Islet of Langerhans (tissue), 1 donor: Measurements from ENCODE around the gene PTPN20.

ENCODE experiments used
- FAIRE-seq: peaks from one replicate; lab custom pipeline; 2011; peaks lifted over from hg19 to GRCh38; lab: Jason Lieb, UNC

PTPN20 gene

GRCh38 chr10:47034441-47035051 lies 123.3 kb downstream of the PTPN20 start:
- no peak for FAIRE-seq

GRCh38 chr10:47035171-47035818 lies 124.1 kb downstream of the PTPN20 start:
- no peak for FAIRE-seq

- FAIRE-seq, result no peak
These were observed 124.7 kb downstream of the PTPN20 start for GRCh38 chr10:47035819-47036337.

DNA sequence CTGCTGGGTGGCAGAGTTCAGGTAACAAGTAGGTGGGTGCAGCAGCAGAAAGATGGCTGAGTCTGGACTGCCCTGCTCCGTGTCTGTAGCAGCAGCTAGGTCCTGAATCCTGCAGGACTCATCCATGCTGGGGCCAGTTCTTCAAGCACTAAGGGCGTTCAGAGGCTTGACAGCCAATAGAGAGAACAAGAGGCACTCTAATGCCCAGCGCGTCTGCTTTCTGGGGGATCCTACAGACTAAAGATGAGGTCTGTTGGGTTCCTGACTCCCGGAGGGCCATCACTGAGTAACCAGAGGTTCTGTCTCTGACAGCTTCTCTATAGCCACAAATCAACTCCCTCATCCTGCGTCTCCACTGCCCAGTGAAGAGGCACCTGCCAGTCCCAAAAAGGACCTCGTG lies 125.5 kb downstream of the PTPN20 start:
- no peak for FAIRE-seq

- FAIRE-seq, result no peak
These were observed 126.6 kb downstream of the PTPN20 start for GRCh38 chr10:47037654-47038425.

DNA sequence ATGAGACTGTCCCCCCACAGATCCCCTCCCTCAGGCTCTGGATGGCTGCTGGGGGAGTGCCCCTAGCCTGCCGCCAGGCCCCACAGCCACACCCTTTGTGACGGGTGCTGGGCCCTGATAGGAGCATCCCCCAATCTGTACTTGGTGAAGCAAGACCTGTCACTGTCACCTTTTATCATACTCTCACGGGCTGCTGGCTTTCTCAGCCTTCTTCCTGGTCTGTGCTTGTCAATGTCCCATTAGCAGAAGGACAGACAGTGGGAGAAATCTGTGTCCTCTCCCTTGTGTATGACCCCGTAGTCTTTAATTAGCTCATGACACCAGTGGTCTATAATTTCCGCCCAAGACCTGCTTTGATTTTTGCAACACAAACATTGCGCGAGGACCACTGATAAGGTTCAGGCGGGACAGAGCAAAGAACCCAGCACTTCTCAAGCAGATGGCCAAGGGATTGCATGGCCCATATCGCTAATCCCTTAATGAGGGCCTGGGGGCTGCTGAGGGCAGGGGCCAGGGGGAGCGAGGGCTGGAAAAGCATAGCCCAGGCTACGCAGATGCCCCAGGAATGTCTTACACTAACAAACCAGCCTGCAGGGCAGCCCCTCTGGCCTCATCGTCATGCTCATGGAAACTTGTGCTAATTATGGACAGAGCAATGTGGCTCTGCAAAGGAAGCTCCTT lies 127.8 kb downstream of the PTPN20 start:
- no peak for FAIRE-seq

DNA sequence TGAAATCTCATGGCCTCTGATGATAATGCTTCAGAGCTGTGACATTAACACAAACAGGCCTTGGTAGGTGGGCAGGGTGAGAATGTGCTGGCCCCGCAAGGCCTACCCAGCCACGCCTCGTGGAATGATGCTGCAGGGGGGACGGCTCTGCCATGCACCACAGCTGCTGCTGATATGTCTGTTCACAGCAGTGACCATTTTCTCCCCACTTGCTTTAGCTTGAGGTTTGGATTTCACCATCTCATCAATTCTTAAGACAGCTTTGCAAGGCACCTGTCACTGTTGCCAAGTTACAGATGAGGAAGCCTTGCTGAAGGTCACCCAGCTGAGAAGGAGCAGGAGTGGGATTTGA lies 128.3 kb downstream of the PTPN20 start:
- no peak for FAIRE-seq

- FAIRE-seq, result no peak
These were observed 128.8 kb downstream of the PTPN20 start for GRCh38 chr10:47040041-47040491.

DNA sequence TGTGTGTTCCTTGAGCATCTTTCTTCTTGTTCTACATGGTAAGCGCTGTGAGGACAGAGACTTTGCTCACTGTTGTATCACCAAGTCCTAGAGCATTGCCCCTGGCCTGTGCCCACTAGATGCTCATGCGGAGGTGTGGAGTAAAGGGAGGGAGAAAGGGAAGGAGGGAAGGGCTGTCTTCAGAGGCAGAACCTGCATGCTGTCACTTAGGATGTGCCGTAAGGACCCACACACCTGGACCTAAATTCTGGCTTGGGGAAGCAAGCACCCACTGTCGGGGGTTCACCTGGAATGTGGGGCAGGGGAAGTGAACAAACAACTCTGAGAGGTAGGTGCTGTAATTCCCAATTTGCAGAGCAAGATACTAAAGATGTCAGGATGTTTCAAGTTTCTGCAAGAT lies 129.5 kb downstream of the PTPN20 start:
- no peak for FAIRE-seq

DNA sequence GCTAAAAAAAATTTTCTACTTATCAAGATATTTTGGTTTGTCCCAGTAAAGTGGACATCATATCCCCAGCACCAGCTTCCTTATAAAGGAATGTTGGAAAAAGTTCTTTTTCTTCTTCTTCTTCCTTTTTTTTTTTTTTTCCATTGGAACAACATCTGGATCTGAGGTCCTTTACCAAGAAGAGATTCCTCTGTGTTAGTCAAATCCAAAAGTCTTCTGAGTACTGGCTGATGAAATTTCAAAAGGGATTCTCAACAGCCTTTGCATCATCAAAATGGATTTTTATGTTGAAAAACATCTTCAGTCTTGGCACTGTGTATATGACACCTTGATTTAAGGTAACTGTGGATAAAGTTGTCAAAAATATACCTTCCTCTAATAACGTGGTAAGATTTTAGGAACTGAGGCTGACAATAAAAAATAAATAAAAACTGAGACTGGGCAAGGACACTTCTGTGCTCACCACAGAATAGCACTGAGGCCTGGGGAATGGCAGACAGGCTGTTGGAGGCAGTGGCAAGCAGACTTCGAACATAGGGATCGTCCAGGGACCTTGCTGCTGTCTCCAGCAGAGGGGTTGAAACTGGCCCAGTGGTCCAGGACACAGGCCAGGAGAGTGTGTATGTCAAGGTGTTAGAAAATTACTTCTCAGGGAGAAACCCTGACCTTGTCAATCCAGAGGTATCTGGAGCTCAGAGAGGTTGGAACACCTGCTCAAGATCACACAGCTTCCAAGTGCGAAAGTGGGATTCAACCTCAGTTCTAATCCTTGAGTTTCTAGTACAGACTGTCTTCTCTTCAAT lies 130.4 kb downstream of the PTPN20 start:
- no peak for FAIRE-seq

GRCh38 chr10:47042199-47042473 lies 130.9 kb downstream of the PTPN20 start:
- FAIRE-seq, result no peak

GRCh38 chr10:47042780-47043750 lies 131.8 kb downstream of the PTPN20 start:
- FAIRE-seq, result no peak

- no peak for FAIRE-seq
These were observed 132.8 kb downstream of the PTPN20 start for GRCh38 chr10:47043928-47044538.

- no peak for FAIRE-seq
These were observed 133.5 kb downstream of the PTPN20 start for GRCh38 chr10:47044741-47045140.

GRCh38 chr10:47045331-47045861 lies 134.2 kb downstream of the PTPN20 start:
- FAIRE-seq, result no peak

DNA sequence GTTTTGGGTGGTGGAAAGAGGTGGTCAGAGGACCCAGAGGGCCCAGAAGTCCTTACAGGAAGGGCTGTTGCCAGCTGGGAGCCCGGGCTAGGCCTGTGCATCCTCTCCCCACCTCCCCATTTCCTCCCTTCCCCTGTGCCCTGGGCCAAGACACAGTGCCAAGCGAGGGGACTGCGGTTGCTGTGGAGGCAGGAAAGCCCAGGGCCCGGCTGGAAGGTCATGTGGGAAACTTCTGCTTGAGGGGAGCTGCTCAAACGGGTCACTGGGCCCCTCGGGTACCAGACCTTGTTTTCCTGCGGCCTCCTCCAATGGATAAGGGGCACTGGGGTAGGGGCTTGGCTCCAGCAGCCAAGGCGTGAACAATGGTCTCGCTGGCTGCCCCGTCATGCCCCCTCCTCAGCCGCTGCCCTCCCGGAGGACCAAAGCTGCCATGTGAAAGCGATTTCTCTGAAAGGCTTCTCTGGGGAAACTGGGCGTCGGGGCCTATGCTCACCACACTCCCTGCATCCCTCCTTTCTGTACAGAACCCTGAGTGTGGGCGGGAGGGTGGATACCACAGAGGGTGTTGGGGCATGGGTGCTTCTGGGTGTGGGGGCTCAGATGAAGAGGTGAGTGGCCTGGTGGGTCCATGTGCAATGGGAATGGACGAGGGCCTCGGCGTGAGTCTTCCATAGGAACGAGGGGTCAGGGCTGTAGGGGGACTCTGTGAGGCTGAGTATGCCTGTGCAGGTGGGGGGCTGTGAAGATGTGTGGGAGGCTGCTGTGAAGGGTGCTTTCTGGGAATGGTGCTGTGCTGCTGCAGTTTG lies 135.3 kb downstream of the PTPN20 start:
- FAIRE-seq, result no peak

- FAIRE-seq, result no peak
These were observed 135.9 kb downstream of the PTPN20 start for GRCh38 chr10:47047127-47047504.

DNA sequence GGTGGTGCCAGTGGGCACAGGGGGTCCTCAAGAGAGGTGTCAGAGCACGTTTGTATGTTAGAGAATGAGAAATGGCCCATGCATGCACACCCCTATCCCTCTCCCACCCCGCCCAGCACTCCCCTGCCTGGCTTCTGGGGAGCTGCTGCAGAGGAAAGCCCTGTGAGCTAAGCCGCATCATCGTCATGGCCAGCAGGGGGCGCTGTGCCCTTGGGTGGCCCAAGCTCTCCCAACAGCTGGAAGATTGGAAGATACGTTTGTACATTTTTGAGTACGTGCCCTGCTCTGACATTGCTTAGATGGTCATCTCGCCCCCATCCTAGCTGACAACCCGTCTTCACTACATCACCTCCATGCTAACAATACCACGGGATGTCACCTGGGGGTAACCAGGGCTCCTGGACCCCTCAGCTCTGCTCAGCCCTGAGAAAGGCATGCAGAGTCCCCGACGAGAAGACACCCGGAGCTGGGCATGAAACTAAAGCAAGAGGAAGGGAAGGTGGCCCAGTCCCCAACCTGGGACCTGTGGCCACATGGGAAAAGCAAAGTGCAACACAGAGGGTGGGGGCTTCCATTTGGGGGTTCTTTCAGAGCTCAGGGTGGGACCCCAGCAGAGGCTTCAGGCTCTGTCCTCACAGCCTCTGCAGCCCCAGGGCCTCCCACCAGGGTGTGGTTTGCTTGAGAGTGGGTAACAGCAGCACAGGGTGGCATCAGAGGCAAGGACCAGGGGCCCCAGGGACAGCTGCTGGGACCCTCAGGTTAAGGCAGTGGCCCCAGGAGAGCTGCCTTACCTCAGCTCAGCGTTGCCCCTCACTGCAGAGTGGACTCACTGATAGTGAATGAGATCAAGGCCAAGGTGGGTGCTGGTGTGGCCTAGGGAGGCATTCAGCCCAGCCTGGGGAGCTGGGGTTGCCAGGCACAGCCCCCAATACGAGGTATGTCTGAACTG lies 136.6 kb downstream of the PTPN20 start:
- no peak for FAIRE-seq
